HepG2 (cell line): ENCODE results near the gene GEMIN4. TPM values are rescaled to one million over a fixed set of nuclear protein-coding genes. Genes with fewer than 3 reads are reported as not detected.
A peak's percentile ranks its signal among the peaks of the same experiment; 100 is the strongest.

Experiments used
- AGO2 ChIP-seq: fragments of 200-400 bp; formaldehyde crosslinking; optimal IDR thresholded peaks from 2 replicates; pipeline ENCODE3; 2017; ENCODE audit warnings: mild to moderate bottlenecking, low read depth, low read length, moderate library complexity
- FOSL2 ChIP-seq: sonication (generic); formaldehyde crosslinking; IDR thresholded peaks from 2 replicates; pipeline ENCODE4 v1.4.0; 2020; ENCODE audit warnings: missing genetic modification reagents
- GATAD1 ChIP-seq: IDR thresholded peaks from 2 replicates; pipeline ENCODE4 v1.6.1; 2016; ENCODE audit warnings: missing genetic modification reagents, missing compliant biosample characterization
- HNRNPK ChIP-seq: fragments of 200-400 bp; formaldehyde crosslinking; IDR thresholded peaks from 2 replicates; pipeline ENCODE4 v1.6.1; 2018; ENCODE audit warnings: low read length, low read depth, moderate library complexity, mild to moderate bottlenecking; ENCODE audit not compliant: poor library complexity, severe bottlenecking
- IKZF1 ChIP-seq: fragments of 450-650 bp; IDR thresholded peaks from 2 replicates; pipeline ENCODE4 v1.7.1; 2016
- KDM5B ChIP-seq: sonication (generic); formaldehyde crosslinking; IDR thresholded peaks from 2 replicates; pipeline ENCODE4 v1.4.0; 2020; ENCODE audit warnings: missing genetic modification reagents, mild to moderate bottlenecking, borderline replicate concordance
- MAF1 ChIP-seq: sonication (generic); formaldehyde crosslinking; IDR thresholded peaks from 2 replicates; pipeline ENCODE4 v1.5.0; 2020; ENCODE audit warnings: missing genetic modification reagents, borderline replicate concordance
- MTF1 ChIP-seq: sonication (generic); formaldehyde crosslinking; IDR thresholded peaks from 2 replicates; pipeline ENCODE4 v1.5.0; 2020; ENCODE audit warnings: missing genetic modification reagents
- MZF1 ChIP-seq: sonication (generic); formaldehyde crosslinking; IDR thresholded peaks from 2 replicates; pipeline ENCODE4 v1.8.1; 2023; ENCODE audit warnings: mild to moderate bottlenecking, missing genetic modification reagents, borderline replicate concordance
- NAIF1 ChIP-seq: sonication (generic); formaldehyde crosslinking; IDR thresholded peaks from 2 replicates; pipeline ENCODE4 v1.5.0; 2020; ENCODE audit warnings: mild to moderate bottlenecking, missing genetic modification reagents, borderline replicate concordance
- NFE2L2 ChIP-seq: fragments of 150-350 bp; IDR thresholded peaks from 2 replicates; pipeline ENCODE4 v1.6.1; 2014; ENCODE audit warnings: low read length
- NR2F2 ChIP-seq: IDR thresholded peaks from 2 replicates; pipeline ENCODE4 v1.6.1; 2012; ENCODE audit warnings: low read depth, inconsistent platforms, borderline replicate concordance
- REL ChIP-seq: sonication (generic); formaldehyde crosslinking; conservative IDR thresholded peaks from 2 replicates; pipeline ENCODE4 v1.8.0; 2022; ENCODE audit warnings: mild to moderate bottlenecking, missing genetic modification reagents, moderate library complexity
- RNF2 ChIP-seq: fragments of 450-650 bp; conservative IDR thresholded peaks from 2 replicates; pipeline ENCODE4 v1.6.1; 2016; ENCODE audit warnings: low read depth
- TBX2 ChIP-seq: sonication (generic); formaldehyde crosslinking; IDR thresholded peaks from 2 replicates; pipeline ENCODE4 v1.5.0; 2020; ENCODE audit warnings: missing genetic modification reagents, mild to moderate bottlenecking, borderline replicate concordance
- TRIM24 ChIP-seq: sonication (generic); formaldehyde crosslinking; IDR thresholded peaks from 2 replicates; pipeline ENCODE4 v1.8.0; 2022; ENCODE audit warnings: mild to moderate bottlenecking, missing genetic modification reagents
- ZBTB20 ChIP-seq: sonication (generic); formaldehyde crosslinking; IDR thresholded peaks from 2 replicates; pipeline ENCODE4 v1.8.1; 2023; ENCODE audit warnings: missing genetic modification reagents, low read depth, mild to moderate bottlenecking, borderline replicate concordance
- ZNF3 ChIP-seq: IDR thresholded peaks from 2 replicates; pipeline ENCODE4 v1.7.0; 2017; ENCODE audit warnings: inconsistent platforms
- ZNF550 ChIP-seq: sonication (generic); formaldehyde crosslinking; IDR thresholded peaks from 2 replicates; pipeline ENCODE4 v1.4.0; 2020; ENCODE audit warnings: mild to moderate bottlenecking, missing genetic modification reagents, borderline replicate concordance
- ZNF616 ChIP-seq: sonication (generic); formaldehyde crosslinking; IDR thresholded peaks from 2 replicates; pipeline ENCODE4 v1.5.0; 2020; ENCODE audit warnings: low read depth, mild to moderate bottlenecking, missing genetic modification reagents
- polyA plus RNA-seq, 8 experiments: library from polyadenylated mRNA; depleted of rRNA in 3 of 8; stranded (reverse) in 7 of 8; unstranded in 1 of 8; fragments of >200 nt; fragmentation: Illumina TruSeq in 4 of 8; extraction: Trizol in 4 of 8; gene quantifications; 2 replicates each; pipeline versions ENCODE4 v1.2.1 to v1.2.3, GENCODE V29; 2011 to 2016; ENCODE audit warnings: low read depth in 4 of 8, missing spikeins in 1 of 8, mixed read lengths in 1 of 8; ENCODE audit not compliant: insufficient read depth in 1 of 8
- total RNA-seq, 5 experiments: library from RNA; depleted of rRNA; stranded (reverse); fragments of >200 nt; fragmentation: Illumina TruSeq; extraction: Trizol; gene quantifications; 2 replicates each; pipeline ENCODE4 v1.2.3, GENCODE V29; 2016; ENCODE audit warnings: low read depth in 1 of 5
- TF ChIP-seq, protein P1 (sequence below): IDR thresholded peaks from 2 replicates; pipeline ENCODE4 v1.6.1; 2016; ENCODE audit warnings: low read depth, borderline replicate concordance
- TF ChIP-seq, protein P2 (sequence below): sonication (generic); formaldehyde crosslinking; IDR thresholded peaks from 2 replicates; pipeline ENCODE4 v1.5.1; 2020; ENCODE audit warnings: mild to moderate bottlenecking, missing genetic modification reagents, moderate library complexity
- TF ChIP-seq, protein P3 (sequence below): sonication (generic); formaldehyde crosslinking; IDR thresholded peaks from 2 replicates; pipeline ENCODE4 v1.5.1; 2020; ENCODE audit warnings: missing genetic modification reagents, mild to moderate bottlenecking, borderline replicate concordance
- TF ChIP-seq, protein P4 (sequence below): sonication (generic); formaldehyde crosslinking; IDR thresholded peaks from 2 replicates; pipeline ENCODE4 v1.4.0; 2020; ENCODE audit warnings: missing genetic modification reagents
- TF ChIP-seq, protein P5 (sequence below): sonication (generic); formaldehyde crosslinking; IDR thresholded peaks from 2 replicates; pipeline ENCODE4 v1.8.1; 2023; ENCODE audit warnings: mild to moderate bottlenecking, missing genetic modification reagents

The GEMIN4 gene
- total and polyA plus RNA-seq, 2 of the 13 experiments (the other 11 are each of a cell fraction or from before 2014, with no cell fraction given) = 10.8 to 22.7 TPM

DNA sequence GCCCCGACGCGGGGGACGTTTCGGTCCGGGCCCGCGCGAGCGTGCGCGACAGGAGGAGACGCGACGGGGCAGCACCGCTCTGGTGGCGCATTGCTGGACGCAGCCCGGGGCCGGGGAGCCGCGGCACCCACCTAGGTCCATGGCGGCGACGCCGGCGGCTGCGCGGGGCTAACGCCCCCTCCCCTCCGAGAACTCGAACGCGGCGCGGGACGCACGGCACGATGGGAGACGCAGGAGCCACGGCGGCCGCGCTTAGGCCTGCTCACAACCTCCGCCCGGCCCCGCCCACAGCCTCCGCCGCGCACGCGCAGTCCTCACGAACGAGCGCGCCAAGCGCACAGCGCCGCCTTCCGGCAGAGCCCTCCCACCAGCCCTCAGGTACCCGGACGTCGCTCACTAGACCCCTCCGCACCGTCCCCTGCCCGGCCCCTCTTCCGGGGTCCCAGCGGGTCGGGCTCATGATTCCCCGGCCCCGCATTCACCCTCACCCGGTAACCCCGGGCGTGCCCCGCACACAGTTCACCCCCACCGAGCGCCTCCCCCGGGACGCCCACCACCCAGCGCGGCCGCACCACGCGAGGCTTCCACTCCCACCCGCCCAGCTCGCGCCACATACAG is at the start of gene GEMIN4 (continued):
- TF ChIP-seq, protein P1, sequence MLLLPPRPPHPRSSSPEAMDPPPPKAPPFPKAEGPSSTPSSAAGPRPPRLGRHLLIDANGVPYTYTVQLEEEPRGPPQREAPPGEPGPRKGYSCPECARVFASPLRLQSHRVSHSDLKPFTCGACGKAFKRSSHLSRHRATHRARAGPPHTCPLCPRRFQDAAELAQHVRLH = no peak
- TF ChIP-seq GATAD1 (CRISPR knock-in tag) = peak; percentile 79
- no peak for TF ChIP-seq NFE2L2
- TF ChIP-seq, protein P2, sequence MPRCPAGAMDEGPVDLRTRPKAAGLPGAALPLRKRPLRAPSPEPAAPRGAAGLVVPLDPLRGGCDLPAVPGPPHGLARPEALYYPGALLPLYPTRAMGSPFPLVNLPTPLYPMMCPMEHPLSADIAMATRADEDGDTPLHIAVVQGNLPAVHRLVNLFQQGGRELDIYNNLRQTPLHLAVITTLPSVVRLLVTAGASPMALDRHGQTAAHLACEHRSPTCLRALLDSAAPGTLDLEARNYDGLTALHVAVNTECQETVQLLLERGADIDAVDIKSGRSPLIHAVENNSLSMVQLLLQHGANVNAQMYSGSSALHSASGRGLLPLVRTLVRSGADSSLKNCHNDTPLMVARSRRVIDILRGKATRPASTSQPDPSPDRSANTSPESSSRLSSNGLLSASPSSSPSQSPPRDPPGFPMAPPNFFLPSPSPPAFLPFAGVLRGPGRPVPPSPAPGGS (CRISPR knock-in tag) = peak; percentile 60
- TF ChIP-seq ZNF3 (CRISPR knock-in tag) = no peak
- no peak for TF ChIP-seq NAIF1 (CRISPR knock-in tag)
- TF ChIP-seq, protein P3, sequence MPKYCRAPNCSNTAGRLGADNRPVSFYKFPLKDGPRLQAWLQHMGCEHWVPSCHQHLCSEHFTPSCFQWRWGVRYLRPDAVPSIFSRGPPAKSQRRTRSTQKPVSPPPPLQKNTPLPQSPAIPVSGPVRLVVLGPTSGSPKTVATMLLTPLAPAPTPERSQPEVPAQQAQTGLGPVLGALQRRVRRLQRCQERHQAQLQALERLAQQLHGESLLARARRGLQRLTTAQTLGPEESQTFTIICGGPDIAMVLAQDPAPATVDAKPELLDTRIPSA = peak; percentile 95
- TF ChIP-seq, protein P4, sequence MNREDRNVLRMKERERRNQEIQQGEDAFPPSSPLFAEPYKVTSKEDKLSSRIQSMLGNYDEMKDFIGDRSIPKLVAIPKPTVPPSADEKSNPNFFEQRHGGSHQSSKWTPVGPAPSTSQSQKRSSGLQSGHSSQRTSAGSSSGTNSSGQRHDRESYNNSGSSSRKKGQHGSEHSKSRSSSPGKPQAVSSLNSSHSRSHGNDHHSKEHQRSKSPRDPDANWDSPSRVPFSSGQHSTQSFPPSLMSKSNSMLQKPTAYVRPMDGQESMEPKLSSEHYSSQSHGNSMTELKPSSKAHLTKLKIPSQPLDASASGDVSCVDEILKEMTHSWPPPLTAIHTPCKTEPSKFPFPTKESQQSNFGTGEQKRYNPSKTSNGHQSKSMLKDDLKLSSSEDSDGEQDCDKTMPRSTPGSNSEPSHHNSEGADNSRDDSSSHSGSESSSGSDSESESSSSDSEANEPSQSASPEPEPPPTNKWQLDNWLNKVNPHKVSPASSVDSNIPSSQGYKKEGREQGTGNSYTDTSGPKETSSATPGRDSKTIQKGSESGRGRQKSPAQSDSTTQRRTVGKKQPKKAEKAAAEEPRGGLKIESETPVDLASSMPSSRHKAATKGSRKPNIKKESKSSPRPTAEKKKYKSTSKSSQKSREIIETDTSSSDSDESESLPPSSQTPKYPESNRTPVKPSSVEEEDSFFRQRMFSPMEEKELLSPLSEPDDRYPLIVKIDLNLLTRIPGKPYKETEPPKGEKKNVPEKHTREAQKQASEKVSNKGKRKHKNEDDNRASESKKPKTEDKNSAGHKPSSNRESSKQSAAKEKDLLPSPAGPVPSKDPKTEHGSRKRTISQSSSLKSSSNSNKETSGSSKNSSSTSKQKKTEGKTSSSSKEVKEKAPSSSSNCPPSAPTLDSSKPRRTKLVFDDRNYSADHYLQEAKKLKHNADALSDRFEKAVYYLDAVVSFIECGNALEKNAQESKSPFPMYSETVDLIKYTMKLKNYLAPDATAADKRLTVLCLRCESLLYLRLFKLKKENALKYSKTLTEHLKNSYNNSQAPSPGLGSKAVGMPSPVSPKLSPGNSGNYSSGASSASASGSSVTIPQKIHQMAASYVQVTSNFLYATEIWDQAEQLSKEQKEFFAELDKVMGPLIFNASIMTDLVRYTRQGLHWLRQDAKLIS (CRISPR knock-in tag) = no peak
- TF ChIP-seq ZNF616 (CRISPR knock-in tag) = no peak
- no peak for TF ChIP-seq ZNF550 (CRISPR knock-in tag)
- TF ChIP-seq FOSL2 (CRISPR knock-in tag) = peak; percentile 29
- no peak for TF ChIP-seq IKZF1
- peak; percentile 11 for TF ChIP-seq AGO2
- no peak for TF ChIP-seq TRIM24 (CRISPR knock-in tag)
- no peak for TF ChIP-seq NR2F2
- TF ChIP-seq MZF1 (CRISPR knock-in tag) = no peak
- TF ChIP-seq ZBTB20 (CRISPR knock-in tag) = peak; percentile 50; the same call in 1 of the 2 replicates
- peak; percentile 40; the same call in 1 of the 2 replicates for TF ChIP-seq TBX2
- TF ChIP-seq MTF1 (CRISPR knock-in tag) = no peak
- peak; percentile 72 for TF ChIP-seq HNRNPK
- TF ChIP-seq RNF2 = 0 out of 2 replicates have a peak, but pooled peaks have one; percentile 76
- TF ChIP-seq, protein P5, sequence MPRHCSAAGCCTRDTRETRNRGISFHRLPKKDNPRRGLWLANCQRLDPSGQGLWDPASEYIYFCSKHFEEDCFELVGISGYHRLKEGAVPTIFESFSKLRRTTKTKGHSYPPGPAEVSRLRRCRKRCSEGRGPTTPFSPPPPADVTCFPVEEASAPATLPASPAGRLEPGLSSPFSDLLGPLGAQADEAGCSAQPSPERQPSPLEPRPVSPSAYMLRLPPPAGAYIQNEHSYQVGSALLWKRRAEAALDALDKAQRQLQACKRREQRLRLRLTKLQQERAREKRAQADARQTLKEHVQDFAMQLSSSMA = no peak
- TF ChIP-seq KDM5B (CRISPR knock-in tag) = peak; percentile 68
- TF ChIP-seq REL (CRISPR knock-in tag) = no peak
- no peak for TF ChIP-seq MAF1 (CRISPR knock-in tag)
